PC-9 (cell line): ENCODE results near the gene GPR32. TPM values are rescaled to one million over a fixed set of nuclear protein-coding genes. Genes with fewer than 3 reads are reported as not detected.

Experiments used
- BruUV-seq: library from RNA; stranded (reverse); fragments of 400-500 nt; replicated peaks from 2 replicates; lab custom pipeline; 2021; lab: Mats Ljungman, UMichigan
- CTCF ChIA-PET: fragments of 300-600 bp; sonication (Branson Sonifier 250); formaldehyde crosslinking; loops from one replicate; lab custom pipeline; 2022; ENCODE audit warnings: antibody characterized with exemption; lab: Charles Lee
- POLR2A ChIA-PET: fragments of 300-600 bp; sonication (Branson Sonifier 250); formaldehyde crosslinking; loops from one replicate; lab custom pipeline; 2022; ENCODE audit warnings: antibody characterized with exemption; ENCODE audit not compliant: unreplicated experiment; lab: Charles Lee
- DNase-seq, 2 experiments: peaks; one replicate each; pipeline versions ENCODE4 v3.0.0 to v3.0.0-alpha.2; 2015 to 2022; ENCODE audit warnings: mixed read lengths in 1 of 2
- H2AFZ ChIP-seq: fragments of 200-600 bp; sonication (generic); 2 replicates; pipeline ENCODE4 v1.8.1; 2017; ENCODE audit warnings: antibody characterized with exemption
- H3F3A ChIP-seq: fragments of 200-600 bp; sonication (generic); 2 replicates; pipeline ENCODE4 v1.8.1; 2017; ENCODE audit warnings: antibody characterized with exemption, mild to moderate bottlenecking, low read depth; ENCODE audit not compliant: insufficient read depth
- H3K27ac ChIP-seq: fragments of 200-600 bp; sonication (generic); 2 replicates; pipeline ENCODE4 v1.6.1; 2016; ENCODE audit warnings: mixed run types
- H3K27me3 ChIP-seq: fragments of 200-600 bp; sonication (generic); 2 replicates; pipeline ENCODE4 v1.6.1; 2016; ENCODE audit warnings: low read depth, mixed run types; ENCODE audit not compliant: insufficient read depth
- H3K36me3 ChIP-seq: fragments of 200-600 bp; sonication (generic); 2 replicates; pipeline ENCODE4 v1.6.1; 2016; ENCODE audit warnings: low read depth, mixed run types
- H3K4me1 ChIP-seq: fragments of 200-600 bp; sonication (generic); replicated peaks from 2 replicates; pipeline ENCODE4 v1.6.1; 2016; ENCODE audit warnings: mixed run types; ENCODE audit not compliant: insufficient read depth
- H3K4me2 ChIP-seq: fragments of 200-600 bp; sonication (generic); 2 replicates; pipeline ENCODE4 v1.6.1; 2017; ENCODE audit warnings: mixed run types
- H3K4me3 ChIP-seq: fragments of 200-600 bp; sonication (generic); 2 replicates; pipeline ENCODE4 v1.6.1; 2016; ENCODE audit warnings: mixed run types
- H3K79me2 ChIP-seq: fragments of 200-600 bp; sonication (generic); 2 replicates; pipeline ENCODE4 v1.6.1; 2017; ENCODE audit warnings: low read depth, mixed run types
- H3K9me2 ChIP-seq: fragments of 200-600 bp; sonication (generic); 2 replicates; pipeline ENCODE4 v1.8.1; 2017; ENCODE audit warnings: mild to moderate bottlenecking; ENCODE audit not compliant: insufficient read depth
- H3K9me3 ChIP-seq: fragments of 200-600 bp; sonication (generic); 2 replicates; pipeline ENCODE4 v1.8.1; 2016; ENCODE audit warnings: low read depth; ENCODE audit not compliant: insufficient read depth
- H4K20me1 ChIP-seq: fragments of 200-600 bp; sonication (generic); 2 replicates; pipeline ENCODE4 v1.8.1; 2017; ENCODE audit not compliant: insufficient read depth
- CTCF ChIP-seq: fragments of 200-600 bp; sonication (generic); conservative IDR thresholded peaks from 2 replicates; pipeline ENCODE4 v1.6.1; 2017; ENCODE audit warnings: mixed run types, antibody characterized with exemption, mild to moderate bottlenecking, moderate library complexity
- EZH2 ChIP-seq: fragments of 200-600 bp; sonication (generic); IDR thresholded peaks from 2 replicates; pipeline ENCODE4 v1.8.0; 2017; ENCODE audit warnings: antibody characterized with exemption, low read depth
- intact Hi-C: fragments of 100-400 bp; cut with micrococcal nuclease; formaldehyde crosslinking; loops from one replicate; pipeline ENCODE4 v1.10.0; 2022; ENCODE audit not compliant: unreplicated experiment
- total RNA-seq: library from RNA; stranded (reverse); gene quantifications from 2 replicates; pipeline ENCODE4 v1.2.3, GENCODE V29; 2021

GPR32 gene
- total RNA-seq, 1 experiment from 2014 or later, result not detected

- ChIA-PET POLR2A (no interaction called here), CTCF (no interaction called here)
- H3K4me1 ChIP-seq, result no peaks in the 10 kb centered on the region
- peaks cover 82% of the 10 kb centered on the region for H3K27me3 ChIP-seq
- H3K9me2 ChIP-seq, result no peaks in the 10 kb centered on the region
- no peak overlapping the region for H2AFZ ChIP-seq
- BruUV-seq, result no TSS peak
- no peaks in the 10 kb centered on the region for H3K36me3 ChIP-seq
- no peak overlapping the region for H3K4me2 ChIP-seq
- no peaks in the 10 kb centered on the region for H4K20me1 ChIP-seq
- no peak overlapping the region for H3K4me3 ChIP-seq
- H3K27ac ChIP-seq, result no peak overlapping the region
- H3K9me3 ChIP-seq, result no peaks in the 10 kb centered on the region
- H3K79me2 ChIP-seq, result no peaks in the 10 kb centered on the region
- intact Hi-C loops, result no loop called here
- DNase-seq, result no peak
- no peak for TF ChIP-seq CTCF
- TF ChIP-seq EZH2, result no peak
- no peaks in the 10 kb centered on the region for H3F3A ChIP-seq
Observed at GRCh38 chr19:50776131-50776530, 5.9 kb downstream of the GPR32 start.

- DNase-seq, result no peak
- Histone ChIP-seq H3K79me2 (no peaks in the 10 kb centered on the region), H2AFZ (no peak overlapping the region), H3K27ac (no peak overlapping the region), H4K20me1 (no peaks in the 10 kb centered on the region), H3K4me2 (no peak overlapping the region), H3K27me3 (peaks cover 91% of the 10 kb centered on the region), H3K4me1 (no peaks in the 10 kb centered on the region), H3K9me2 (no peaks in the 10 kb centered on the region), H3K36me3 (no peaks in the 10 kb centered on the region), H3F3A (no peaks in the 10 kb centered on the region), H3K9me3 (no peaks in the 10 kb centered on the region), H3K4me3 (no peak overlapping the region)
- ChIA-PET POLR2A (no interaction called here), CTCF (interaction anchor here (0.5 kb wide), 1 partner anchor 266 kb away, joined by 8 read pairs; no protein-coding TSS in a partner anchor)
- TF ChIP-seq EZH2 (no peak), CTCF (no peak)
- intact Hi-C loops, result no loop called here
- BruUV-seq, result no TSS peak
Observed at GRCh38 chr19:50777261-50777660, 7.0 kb downstream of the GPR32 start.

- H3K27me3 ChIP-seq, result peaks cover 91% of the 10 kb centered on the region
- H3K4me2 ChIP-seq, result no peak overlapping the region
- DNase-seq, result no peak
- no peak overlapping the region for H3K27ac ChIP-seq
- no peak overlapping the region for H2AFZ ChIP-seq
- H3K36me3 ChIP-seq, result no peaks in the 10 kb centered on the region
- ChIA-PET POLR2A (interaction anchor here (0.5 to 0.6 kb wide), 2 partner anchors 446 to 588 kb away, joined by 3 read pairs; no protein-coding TSS in a partner anchor), CTCF (interaction anchor here (0.5 kb wide), 1 partner anchor 137 kb away, joined by 3 read pairs; no protein-coding TSS in a partner anchor)
- H3K9me2 ChIP-seq, result no peaks in the 10 kb centered on the region
- H3F3A ChIP-seq, result no peaks in the 10 kb centered on the region
- TF ChIP-seq CTCF (no peak), EZH2 (no peak)
- no peaks in the 10 kb centered on the region for H4K20me1 ChIP-seq
- no peak overlapping the region for H3K4me3 ChIP-seq
- intact Hi-C loops, result no loop called here
- no TSS peak for BruUV-seq
- no peaks in the 10 kb centered on the region for H3K79me2 ChIP-seq
- no peaks in the 10 kb centered on the region for H3K4me1 ChIP-seq
- H3K9me3 ChIP-seq, result no peaks in the 10 kb centered on the region
Observed at GRCh38 chr19:50777830-50778303, 7.6 kb downstream of the GPR32 start.
